Thoracic aorta (tissue), 2 donors: Measurements from ENCODE around the gene ADAMTS14. TPM values are rescaled to one million over a fixed set of nuclear protein-coding genes. Genes with fewer than 3 reads are reported as not detected.
"Not testable (repeated sequence)": the region's sequence is repeated elsewhere in the genome, so short reads cannot be mapped to it uniquely, and the experiment has no call there.

Source experiments
- ATAC-seq: fragments of 150-250 bp; one replicate; pipeline ENCODE4 v1.8.0; 2017; ENCODE audit warnings: low read depth; ENCODE audit not compliant: insufficient number of reproducible peaks, low FRiP score
- DNase-seq: peaks from one replicate; pipeline ENCODE4 v3.0.0-alpha.2; 2020; ENCODE audit warnings: low spot score
- H3K27ac ChIP-seq, 2 donors: fragments of 200-600 bp; sonication (generic); 1 replicate in 1 of 2; 2 replicates in 1 of 2; pipeline ENCODE4 v1.5.1; 2016; ENCODE audit warnings: mild to moderate bottlenecking in 2 of 2, moderate library complexity in 2 of 2
- H3K27me3 ChIP-seq: fragments of 200-600 bp; sonication (generic); replicated peaks from 2 replicates; pipeline ENCODE4 v1.6.0; 2016; ENCODE audit warnings: mild to moderate bottlenecking; ENCODE audit not compliant: insufficient read depth
- H3K36me3 ChIP-seq: fragments of 200-600 bp; sonication (generic); one replicate; pipeline ENCODE4 v1.5.1; 2016
- H3K4me1 ChIP-seq, 2 donors: fragments of 200-600 bp; sonication (generic); 1 replicate in 1 of 2; 2 replicates in 1 of 2; pipeline versions ENCODE4 v1.5.1 to v1.6.0; 2016; ENCODE audit warnings: low read depth in 2 of 2, mild to moderate bottlenecking in 1 of 2; ENCODE audit not compliant: control insufficient read depth in 1 of 2
- H3K4me3 ChIP-seq: fragments of 200-600 bp; sonication (generic); 2 replicates; pipeline ENCODE4 v1.5.1; 2016; ENCODE audit warnings: mild to moderate bottlenecking
- H3K9me3 ChIP-seq: fragments of 200-600 bp; sonication (generic); 2 replicates; pipeline ENCODE4 v1.5.1; 2016
- total RNA-seq, 2 donors: library from RNA; depleted of rRNA; stranded (reverse); fragments of >200 nt; gene quantifications; one replicate each; pipeline versions ENCODE4 v1.1.0 to v1.2.3, GENCODE V29; 2016
- TF ChIP-seq, protein P1 (sequence below): fragments of 200-600 bp; sonication (generic); IDR thresholded peaks from one replicate; pipeline ENCODE4 v1.5.1; 2019; ENCODE audit warnings: antibody characterized with exemption

The ADAMTS14 gene
- total RNA-seq, 2 donors from 2014 or later = 1.3 TPM; not detected in 1

DNA sequence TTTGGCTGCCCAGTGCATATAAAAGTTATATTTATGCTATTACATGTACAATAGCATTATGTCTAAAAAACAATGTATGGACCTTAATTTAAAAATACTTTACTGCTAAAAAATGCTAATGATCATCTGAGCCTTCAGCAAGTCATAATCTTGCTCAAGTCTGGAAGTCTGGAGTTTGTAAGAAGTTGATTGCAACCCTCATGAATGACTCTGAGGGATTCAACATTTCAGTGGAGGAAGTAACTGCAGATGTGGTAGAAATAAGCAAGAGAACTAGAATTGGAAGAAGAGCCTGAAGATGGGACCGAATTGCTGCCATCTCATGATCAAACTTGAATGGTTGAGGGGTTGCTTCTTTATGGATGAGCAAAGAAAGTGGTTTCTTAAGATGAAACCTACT lies 13.0 kb upstream of the ADAMTS14 start:
- TF ChIP-seq, protein P1, sequence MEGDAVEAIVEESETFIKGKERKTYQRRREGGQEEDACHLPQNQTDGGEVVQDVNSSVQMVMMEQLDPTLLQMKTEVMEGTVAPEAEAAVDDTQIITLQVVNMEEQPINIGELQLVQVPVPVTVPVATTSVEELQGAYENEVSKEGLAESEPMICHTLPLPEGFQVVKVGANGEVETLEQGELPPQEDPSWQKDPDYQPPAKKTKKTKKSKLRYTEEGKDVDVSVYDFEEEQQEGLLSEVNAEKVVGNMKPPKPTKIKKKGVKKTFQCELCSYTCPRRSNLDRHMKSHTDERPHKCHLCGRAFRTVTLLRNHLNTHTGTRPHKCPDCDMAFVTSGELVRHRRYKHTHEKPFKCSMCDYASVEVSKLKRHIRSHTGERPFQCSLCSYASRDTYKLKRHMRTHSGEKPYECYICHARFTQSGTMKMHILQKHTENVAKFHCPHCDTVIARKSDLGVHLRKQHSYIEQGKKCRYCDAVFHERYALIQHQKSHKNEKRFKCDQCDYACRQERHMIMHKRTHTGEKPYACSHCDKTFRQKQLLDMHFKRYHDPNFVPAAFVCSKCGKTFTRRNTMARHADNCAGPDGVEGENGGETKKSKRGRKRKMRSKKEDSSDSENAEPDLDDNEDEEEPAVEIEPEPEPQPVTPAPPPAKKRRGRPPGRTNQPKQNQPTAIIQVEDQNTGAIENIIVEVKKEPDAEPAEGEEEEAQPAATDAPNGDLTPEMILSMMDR = no peak
- no peak overlapping the region for H3K4me3 ChIP-seq
- H3K27me3 ChIP-seq = no peaks in the 10 kb centered on the region
- no peak for DNase-seq
- H3K36me3 ChIP-seq = no peaks in the 10 kb centered on the region
- H3K27ac ChIP-seq = no peak overlapping the region
- peaks cover 3% of the 10 kb centered on the region for H3K9me3 ChIP-seq
- no peaks in the 10 kb centered on the region for H3K4me1 ChIP-seq
- no peak for ATAC-seq

DNA sequence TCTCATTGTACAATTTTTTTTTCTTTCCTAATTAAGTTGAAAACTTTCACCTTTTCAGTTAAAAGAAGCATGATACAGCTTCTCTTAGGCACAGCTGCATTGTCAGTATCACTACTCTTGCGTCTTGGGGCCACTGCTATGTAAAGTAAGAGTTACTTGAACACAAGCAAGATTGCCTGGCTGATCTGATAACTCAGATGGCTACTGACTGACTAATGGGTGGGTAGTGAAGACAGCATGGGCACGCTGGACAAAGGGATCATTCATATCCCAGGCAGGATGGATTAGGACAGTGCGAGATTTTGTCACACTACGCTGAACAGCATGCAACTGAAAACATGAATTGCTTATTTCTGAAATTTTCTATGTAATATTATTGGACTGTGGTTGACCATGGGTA lies 11.6 kb upstream of the ADAMTS14 start:
- Histone ChIP-seq H3K27ac (no peak overlapping the region), H3K36me3 (no peaks in the 10 kb centered on the region), H3K27me3 (no peaks in the 10 kb centered on the region), H3K4me3 (no peak overlapping the region), H3K9me3 (peaks cover 3% of the 10 kb centered on the region), H3K4me1 (no peaks in the 10 kb centered on the region)
- DNase-seq (no peak), ATAC-seq (no peak)
- TF ChIP-seq, protein P1 = no peak

DNA sequence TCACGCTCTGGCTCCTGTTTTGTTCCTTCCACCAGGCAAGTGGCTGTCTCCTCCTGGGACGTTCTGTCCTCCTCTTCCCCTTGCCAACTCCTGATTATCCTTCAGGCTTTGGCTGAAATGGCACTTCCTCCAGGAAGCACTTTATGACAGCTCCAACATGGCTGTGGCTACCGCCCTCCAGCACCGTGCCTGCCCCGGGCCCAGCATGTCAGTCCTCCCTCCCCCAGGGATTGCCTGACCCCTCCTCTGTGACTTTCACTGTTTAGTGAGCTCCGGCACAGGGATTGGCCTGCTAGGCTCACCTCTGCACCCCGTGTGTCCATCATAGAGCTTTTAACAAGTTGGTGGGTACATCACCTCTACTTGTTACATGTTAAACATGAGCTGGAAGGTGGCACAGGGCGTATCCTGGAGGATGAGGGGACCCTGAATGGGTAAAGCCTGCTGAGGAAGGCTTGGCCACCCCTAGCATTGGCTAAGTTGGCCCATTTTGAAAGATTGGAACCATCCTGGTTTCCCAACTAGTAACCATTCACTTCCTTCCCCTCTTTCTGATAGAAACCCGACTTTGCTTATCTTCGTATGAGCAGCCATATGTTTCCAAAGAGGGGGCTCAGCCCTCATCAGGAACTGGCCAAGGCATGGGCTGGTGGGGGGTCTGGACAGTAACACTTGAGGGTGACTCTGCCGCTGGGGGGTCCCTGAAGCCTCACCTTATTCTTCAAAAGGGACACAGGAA lies 10.5 kb upstream of the ADAMTS14 start:
- TF ChIP-seq, protein P1 = no peak
- ATAC-seq (no peak), DNase-seq (no peak)

DNA sequence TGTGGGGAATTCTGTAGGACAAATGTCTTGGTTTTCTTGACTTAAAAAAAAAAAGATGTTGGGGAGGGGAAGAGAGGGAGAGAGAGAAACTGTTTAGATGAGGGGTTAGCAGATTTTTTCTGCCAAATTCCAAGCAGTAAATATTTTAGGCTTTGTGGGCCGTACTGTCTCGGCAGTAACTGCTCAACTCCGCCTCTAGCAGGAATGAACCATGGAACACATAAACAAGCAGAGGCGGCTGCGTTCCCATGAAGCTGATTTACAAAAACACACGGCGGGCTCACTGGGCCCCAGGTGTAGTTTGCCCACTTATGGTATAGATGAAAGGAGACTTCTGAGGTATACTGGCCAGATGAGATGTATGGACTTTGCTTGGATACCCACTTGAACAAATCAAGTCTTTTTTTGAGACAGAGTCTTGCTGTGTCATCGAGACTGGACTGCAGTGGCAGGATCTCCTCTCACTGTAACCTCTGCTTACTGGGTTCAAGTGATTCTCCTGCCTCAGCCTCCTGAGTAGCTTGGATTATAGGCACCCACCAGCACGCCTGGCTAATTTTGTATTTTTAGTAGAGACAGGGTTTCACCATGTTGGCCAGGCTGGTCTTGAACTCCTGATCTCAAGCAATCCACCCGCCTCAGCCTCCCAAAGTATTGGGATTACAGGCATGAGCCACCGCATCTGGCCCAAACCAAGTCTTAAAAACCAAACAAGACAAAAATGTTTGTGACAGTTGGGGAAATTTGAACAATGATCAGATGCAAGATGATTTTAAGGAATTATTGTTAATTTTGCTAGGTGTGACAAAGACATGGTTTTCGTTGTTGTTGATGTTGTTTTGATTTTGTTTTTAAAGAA lies 9.7 kb upstream of the ADAMTS14 start:
- Histone ChIP-seq H3K27me3 (no peaks in the 10 kb centered on the region), H3K9me3 (peaks cover 3% of the 10 kb centered on the region), H3K4me3 (no peak overlapping the region), H3K4me1 (no peaks in the 10 kb centered on the region), H3K36me3 (no peaks in the 10 kb centered on the region), H3K27ac (no peak overlapping the region)
- ATAC-seq (no peak), DNase-seq (no peak)
- TF ChIP-seq, protein P1 = no peak

More for the DNA sequence above, 10.5 kb upstream of the ADAMTS14 start:
- Histone ChIP-seq H3K27me3 (no peaks in the 10 kb centered on the region), H3K27ac (no peak overlapping the region), H3K4me3 (no peak overlapping the region), H3K36me3 (no peaks in the 10 kb centered on the region), H3K9me3 (peaks cover 3% of the 10 kb centered on the region), H3K4me1 (no peaks in the 10 kb centered on the region)

DNA sequence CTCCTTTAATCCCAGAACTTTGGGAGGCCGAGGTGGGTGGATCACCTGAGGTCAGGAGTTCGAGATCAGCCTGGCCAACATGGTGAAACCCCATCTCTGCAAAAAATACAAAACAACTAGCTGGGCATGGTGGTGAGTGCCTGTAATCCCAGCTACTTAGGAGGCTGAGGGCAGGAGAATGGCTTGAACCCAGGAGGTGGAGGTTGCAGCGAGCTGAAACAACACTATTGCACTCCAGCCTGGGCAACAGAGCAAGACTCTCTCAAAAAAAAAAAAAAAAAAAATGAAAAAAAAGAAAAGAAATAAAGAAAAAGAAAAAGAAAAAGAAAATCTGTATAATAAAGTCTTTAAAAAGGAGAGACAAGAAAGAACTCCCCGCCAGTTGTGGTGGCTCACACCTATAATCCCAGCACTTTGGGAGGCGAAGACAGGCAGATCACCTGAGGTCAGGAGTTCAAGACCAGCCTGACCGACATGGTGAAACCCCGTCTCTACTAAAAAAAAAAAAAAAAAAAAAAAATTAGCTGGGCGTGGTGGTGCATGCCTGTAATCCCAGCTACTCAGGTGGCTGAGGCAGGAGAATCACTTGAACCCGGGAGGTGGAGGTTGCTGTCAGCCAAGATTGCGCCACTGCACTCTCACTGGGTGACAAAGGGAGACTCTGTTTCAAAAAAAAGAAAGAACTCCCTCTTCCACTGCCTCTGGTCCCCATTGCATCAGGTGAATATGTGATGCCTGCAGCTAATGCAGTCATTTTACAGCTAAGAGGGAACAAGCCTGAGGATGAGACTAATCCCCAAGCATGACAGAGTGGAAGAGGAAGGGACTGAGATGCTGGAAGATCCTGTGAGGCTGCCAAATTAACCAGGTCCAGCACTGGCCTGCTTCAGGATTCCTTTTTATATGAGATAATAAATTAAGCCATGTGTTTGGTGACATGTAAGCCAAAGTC lies 8.6 kb upstream of the ADAMTS14 start:
- not testable (repeated sequence) for ATAC-seq, H3K4me1 ChIP-seq, H3K27ac ChIP-seq, DNase-seq, H3K36me3 ChIP-seq, H3K27me3 ChIP-seq, H3K9me3 ChIP-seq, H3K4me3 ChIP-seq
